Calu3 (cell line): ENCODE data around the gene KANSL1. TPM values are rescaled to one million over a fixed set of nuclear protein-coding genes. Genes with fewer than 3 reads are reported as not detected.

Source experiments
- BruUV-seq: library from RNA; stranded (reverse); fragments of 400-500 nt; replicated peaks from 2 replicates; lab custom pipeline; 2021; lab: Mats Ljungman, UMichigan
- CTCF ChIA-PET: fragments of 300-600 bp; sonication (Branson Sonifier 250); formaldehyde crosslinking; loops from one replicate; lab custom pipeline; 2022; ENCODE audit warnings: antibody characterized with exemption; lab: Charles Lee
- DNase-seq: peaks from one replicate; pipeline ENCODE4 v3.0.0; 2022
- H3K27ac Mint-ChIP-seq: one replicate; pipeline ENCODE4 v1.8.0; 2022; ENCODE audit warnings: mixed read lengths; ENCODE audit not compliant: unreplicated experiment
- H3K27me3 Mint-ChIP-seq: one replicate; pipeline ENCODE4 v1.8.0; 2022; ENCODE audit warnings: mixed read lengths; ENCODE audit not compliant: unreplicated experiment
- H3K36me3 Mint-ChIP-seq: one replicate; pipeline ENCODE4 v1.8.0; 2022; ENCODE audit warnings: mild to moderate bottlenecking, moderate library complexity, mixed read lengths; ENCODE audit not compliant: insufficient read depth, unreplicated experiment
- H3K4me1 Mint-ChIP-seq: one replicate; pipeline ENCODE4 v1.8.0; 2022; ENCODE audit warnings: mild to moderate bottlenecking, low read depth, mixed read lengths; ENCODE audit not compliant: unreplicated experiment
- H3K4me3 Mint-ChIP-seq: one replicate; pipeline ENCODE4 v1.8.0; 2022; ENCODE audit warnings: mild to moderate bottlenecking, low read depth, moderate library complexity, mixed read lengths; ENCODE audit not compliant: unreplicated experiment
- H3K9me3 Mint-ChIP-seq: one replicate; pipeline ENCODE4 v1.8.0; 2022; ENCODE audit warnings: low read depth, mixed read lengths; ENCODE audit not compliant: unreplicated experiment
- intact Hi-C: fragments of 100-400 bp; cut with micrococcal nuclease; formaldehyde crosslinking; loops from one replicate; pipeline ENCODE4 v1.10.0; 2022; ENCODE audit not compliant: unreplicated experiment
- total RNA-seq: library from RNA; stranded (reverse); gene quantifications from 2 replicates; pipeline ENCODE4 v1.2.3, GENCODE V29; 2022
- TF ChIP-seq, protein P1 (sequence below): fragments of 200-600 bp; IDR thresholded peaks from one replicate; pipeline ENCODE4 v1.8.0; 2022; ENCODE audit warnings: antibody characterized with exemption; ENCODE audit not compliant: unreplicated experiment

Gene KANSL1
- total RNA-seq, 1 experiment from 2014 or later = 190 TPM

DNA sequence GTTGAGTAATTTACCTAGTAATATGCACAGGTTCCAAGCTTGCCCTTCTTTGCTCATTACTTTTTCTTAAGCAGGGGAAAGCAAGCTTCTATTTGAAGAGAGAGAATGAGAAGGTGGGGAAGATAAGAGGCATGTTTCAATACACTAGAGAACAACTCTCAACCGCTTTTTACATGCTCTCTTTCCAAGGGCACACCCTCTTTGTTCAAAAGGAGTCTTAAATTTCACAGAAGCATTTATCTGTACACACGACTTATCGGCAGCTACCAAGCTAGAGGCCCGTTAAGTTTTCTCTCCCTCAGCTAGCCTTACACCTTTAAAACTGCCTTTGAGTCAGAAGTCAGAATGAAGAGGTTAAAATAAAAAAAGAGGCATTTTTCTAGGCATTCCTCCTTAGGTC is 114.6 kb downstream of the KANSL1 start:
- Mint-ChIP-seq H3K36me3 (peaks cover 56% of the 10 kb centered on the region), H3K9me3 (no peaks in the 10 kb centered on the region), H3K4me3 (no peak overlapping the region), H3K27ac (no peak overlapping the region), H3K27me3 (no peaks in the 10 kb centered on the region), H3K4me1 (peaks cover 17% of the 10 kb centered on the region)
- DNase-seq = no peak
- no TSS peak for BruUV-seq
- TF ChIP-seq, protein P1, sequence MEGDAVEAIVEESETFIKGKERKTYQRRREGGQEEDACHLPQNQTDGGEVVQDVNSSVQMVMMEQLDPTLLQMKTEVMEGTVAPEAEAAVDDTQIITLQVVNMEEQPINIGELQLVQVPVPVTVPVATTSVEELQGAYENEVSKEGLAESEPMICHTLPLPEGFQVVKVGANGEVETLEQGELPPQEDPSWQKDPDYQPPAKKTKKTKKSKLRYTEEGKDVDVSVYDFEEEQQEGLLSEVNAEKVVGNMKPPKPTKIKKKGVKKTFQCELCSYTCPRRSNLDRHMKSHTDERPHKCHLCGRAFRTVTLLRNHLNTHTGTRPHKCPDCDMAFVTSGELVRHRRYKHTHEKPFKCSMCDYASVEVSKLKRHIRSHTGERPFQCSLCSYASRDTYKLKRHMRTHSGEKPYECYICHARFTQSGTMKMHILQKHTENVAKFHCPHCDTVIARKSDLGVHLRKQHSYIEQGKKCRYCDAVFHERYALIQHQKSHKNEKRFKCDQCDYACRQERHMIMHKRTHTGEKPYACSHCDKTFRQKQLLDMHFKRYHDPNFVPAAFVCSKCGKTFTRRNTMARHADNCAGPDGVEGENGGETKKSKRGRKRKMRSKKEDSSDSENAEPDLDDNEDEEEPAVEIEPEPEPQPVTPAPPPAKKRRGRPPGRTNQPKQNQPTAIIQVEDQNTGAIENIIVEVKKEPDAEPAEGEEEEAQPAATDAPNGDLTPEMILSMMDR = no peak
- CTCF ChIA-PET = interaction anchor here (0.5 kb wide), 1 partner anchor 895 kb away, joined by 3 read pairs; no protein-coding TSS in a partner anchor
- intact Hi-C loops = no loop called here

DNA sequence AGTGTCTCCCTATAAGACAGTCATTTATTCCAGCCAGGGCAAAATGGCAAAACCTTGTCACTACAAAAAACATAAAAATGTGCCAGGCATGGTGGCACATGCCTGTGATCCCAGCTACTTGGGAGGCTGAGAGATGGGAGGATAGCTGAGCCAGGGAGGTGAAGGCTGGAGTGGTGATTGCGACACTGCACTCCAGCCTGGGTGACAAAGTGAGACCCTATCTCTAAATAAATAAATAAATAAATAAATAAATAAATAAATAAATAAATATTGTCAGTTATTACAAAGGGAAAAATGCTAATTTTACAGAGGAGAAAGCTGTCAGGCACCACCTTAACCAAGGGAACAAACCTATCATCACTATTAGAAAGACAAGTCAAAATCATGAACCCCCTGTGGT is 118.7 kb downstream of the KANSL1 start:
- Mint-ChIP-seq H3K4me1 (peaks cover 23% of the 10 kb centered on the region), H3K9me3 (no peaks in the 10 kb centered on the region), H3K4me3 (no peak overlapping the region), H3K27ac (no peak overlapping the region), H3K36me3 (peaks cover 50% of the 10 kb centered on the region), H3K27me3 (no peaks in the 10 kb centered on the region)
- CTCF ChIA-PET = interaction anchor here (0.6 kb wide), 1 partner anchor 15 kb away, joined by 4 read pairs; no protein-coding TSS in a partner anchor
- no TSS peak for BruUV-seq
- DNase-seq = no peak
- TF ChIP-seq, protein P1 = no peak
- intact Hi-C loops = no loop called here

DNA sequence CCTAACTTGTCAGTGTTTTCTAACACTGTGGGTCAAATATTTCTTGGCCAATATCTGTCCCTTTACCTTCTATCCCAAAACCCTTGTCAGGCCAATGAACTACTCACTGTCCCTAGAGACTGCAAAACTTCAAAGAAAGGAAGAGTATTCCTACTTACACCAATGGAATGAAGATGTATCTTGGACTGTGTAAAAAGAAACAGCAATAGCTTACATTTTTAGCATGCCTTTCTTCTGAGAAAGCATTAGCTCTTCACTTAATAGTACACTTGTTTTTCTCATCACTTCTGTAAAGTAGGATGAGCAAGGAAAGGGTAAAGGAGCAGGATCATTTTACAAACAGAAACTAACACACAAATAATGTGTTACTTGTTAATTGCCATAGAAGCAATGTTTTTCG is 120.2 kb downstream of the KANSL1 start:
- TF ChIP-seq, protein P1 = no peak
- CTCF ChIA-PET = no interaction called here
- Mint-ChIP-seq H3K4me3 (no peak overlapping the region), H3K27ac (no peak overlapping the region), H3K36me3 (peaks cover 42% of the 10 kb centered on the region), H3K4me1 (peaks cover 23% of the 10 kb centered on the region), H3K9me3 (no peaks in the 10 kb centered on the region), H3K27me3 (no peaks in the 10 kb centered on the region)
- BruUV-seq = no TSS peak
- intact Hi-C loops = no loop called here
- no peak for DNase-seq

DNA sequence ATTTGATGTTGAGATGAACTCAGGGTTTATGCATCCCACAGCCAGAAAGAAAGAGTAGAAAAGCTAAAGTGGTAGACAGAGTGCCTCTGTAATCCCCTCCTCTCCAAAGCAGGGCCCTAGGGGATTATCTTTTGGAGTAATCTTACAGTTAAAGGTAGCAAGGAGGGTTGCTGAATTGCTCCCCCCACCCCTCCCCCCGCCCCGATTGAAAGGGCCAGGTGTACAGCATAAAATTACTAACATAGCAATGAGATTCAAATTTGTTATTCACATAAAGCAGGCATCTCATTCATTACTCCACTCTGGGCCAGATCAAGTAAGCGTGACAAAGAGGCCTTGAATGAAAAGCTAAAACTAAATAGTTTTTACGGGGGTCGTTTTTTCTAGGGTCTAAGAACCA is 121.4 kb downstream of the KANSL1 start:
- Mint-ChIP-seq H3K27ac (no peak overlapping the region), H3K4me3 (no peak overlapping the region), H3K36me3 (peaks cover 36% of the 10 kb centered on the region), H3K4me1 (peaks cover 23% of the 10 kb centered on the region), H3K27me3 (no peaks in the 10 kb centered on the region), H3K9me3 (no peaks in the 10 kb centered on the region)
- no TSS peak for BruUV-seq
- DNase-seq = no peak
- CTCF ChIA-PET = interaction anchor here (0.6 to 1.1 kb wide), 3 partner anchors 20 to 98 kb away, joined by 4 to 6 read pairs (median 4); no protein-coding TSS in a partner anchor
- intact Hi-C loops = no loop called here
- TF ChIP-seq, protein P1 = no peak
